T-cell (primary cell): Measurements from ENCODE around the gene RRAGA. TPM values are rescaled to one million over a fixed set of nuclear protein-coding genes. Genes with fewer than 3 reads are reported as not detected.

Source experiments
- ATAC-seq, 4 experiments: fragments of 200-7000 bp in 3 of 4; fragments of 150-1000 bp in 1 of 4; cut with Tn5 transposase; replicated peaks in 1 of 4; 1 replicate in 3 of 4; 2 replicates in 1 of 4; pipeline ENCODE4 v1.10.0; 2021; ENCODE audit warnings: moderate library complexity in 3 of 4, mild to moderate bottlenecking in 2 of 4, moderate number of reproducible peaks in 1 of 4
- CTCF ChIA-PET, 2 donors: fragments of 300-600 bp; sonication (Branson Sonifier 250); formaldehyde crosslinking; loops; one replicate each; lab custom pipeline; 2022; ENCODE audit warnings: antibody characterized with exemption in 2 of 2; lab: Charles Lee
- POLR2A ChIA-PET, 2 donors: fragments of 300-600 bp; sonication (Branson Sonifier 250); formaldehyde crosslinking; loops; one replicate each; lab custom pipeline; 2022; ENCODE audit warnings: antibody characterized with exemption in 2 of 2; lab: Charles Lee
- DNase-seq, 35 experiments: peaks; one replicate each; pipeline versions ENCODE4 v3.0.0 to v3.0.0-alpha.2; 2013 to 2023
- H3K27ac ChIP-seq: one replicate; pipeline ENCODE4 v1.5.1; 2013; ENCODE audit warnings: low read length
- H3K27me3 ChIP-seq, 2 experiments: replicated peaks in 1 of 2; 1 replicate in 1 of 2; 2 replicates in 1 of 2; pipeline versions ENCODE4 v1.6.1 to v1.7.0; 2013; ENCODE audit warnings: low read length in 1 of 2, mixed read lengths in 1 of 2; ENCODE audit not compliant: control insufficient read depth in 2 of 2, insufficient read depth in 2 of 2; ENCODE audit errors: extremely low read depth in 1 of 2
- H3K36me3 ChIP-seq, 2 donors: 1 replicate in 1 of 2; 2 replicates in 1 of 2; pipeline versions ENCODE4 v1.6.1 to v1.7.0; 2013; ENCODE audit warnings: low read length in 1 of 2; ENCODE audit not compliant: control insufficient read depth in 2 of 2, insufficient read depth in 1 of 2; ENCODE audit errors: extremely low read depth in 1 of 2
- H3K4me1 ChIP-seq, 2 experiments: 1 replicate in 1 of 2; 2 replicates in 1 of 2; pipeline versions ENCODE4 v1.6.1 to v1.7.0; 2013; ENCODE audit warnings: low read length in 2 of 2, mixed read lengths in 1 of 2; ENCODE audit not compliant: insufficient read depth in 2 of 2, control insufficient read depth in 1 of 2; ENCODE audit errors: extremely low read depth in 1 of 2
- H3K4me3 ChIP-seq, 2 donors: 1 replicate in 1 of 2; 2 replicates in 1 of 2; pipeline versions ENCODE4 v1.5.1 to v1.7.0; 2013; ENCODE audit warnings: mild to moderate bottlenecking in 2 of 2, low read length in 1 of 2, moderate library complexity in 1 of 2; ENCODE audit not compliant: control insufficient read depth in 1 of 2; ENCODE audit errors: extremely low read depth in 1 of 2
- H3K9me3 ChIP-seq: 2 replicates; pipeline ENCODE4 v1.7.0; 2013
- H3K27ac Mint-ChIP-seq, 2 donors: one replicate each; pipeline ENCODE4 v1.8.0; 2020 to 2021; ENCODE audit warnings: mild to moderate bottlenecking in 2 of 2, mixed read lengths in 2 of 2
- H3K27me3 Mint-ChIP-seq, 2 donors: one replicate each; pipeline ENCODE4 v1.8.0; 2021 to 2022; ENCODE audit warnings: mixed read lengths in 2 of 2
- H3K36me3 Mint-ChIP-seq: one replicate; pipeline ENCODE4 v1.8.0; 2021; ENCODE audit warnings: mixed read lengths
- H3K4me1 Mint-ChIP-seq, 3 donors: one replicate each; pipeline ENCODE4 v1.8.0; 2020 to 2022; ENCODE audit warnings: mixed read lengths in 3 of 3, mild to moderate bottlenecking in 1 of 3
- H3K4me3 Mint-ChIP-seq, 3 donors: one replicate each; pipeline ENCODE4 v1.8.0; 2020 to 2022; ENCODE audit warnings: mild to moderate bottlenecking in 3 of 3, mixed read lengths in 3 of 3, moderate library complexity in 3 of 3
- H3K9me3 Mint-ChIP-seq, 3 donors: one replicate each; pipeline ENCODE4 v1.8.0; 2020 to 2022; ENCODE audit warnings: mixed read lengths in 3 of 3
- WGBS: methylation state at CpG from one replicate; pipeline ENCODE4 v1.1.5; 2013; ENCODE audit warnings: missing lambda C conversion rate; ENCODE audit not compliant: insufficient coverage; 5-methylcytosine and 5-hydroxymethylcytosine counted together
- total RNA-seq, 35 experiments: library from RNA in 6 of 35; stranded (reverse) in 6 of 35; fragments of 120-200 nt in 1 of 35; gene quantifications; one replicate each; pipeline versions ENCODE4 v1.2.1 to v1.2.4 and lab custom pipeline; 2013 to 2026

The RRAGA gene
- total RNA-seq, 5 donors from 2014 or later (not counting 1 experiment from before 2014, with no cell fraction given), result 25.0 to 55.3 (median 42.0) TPM

DNA sequence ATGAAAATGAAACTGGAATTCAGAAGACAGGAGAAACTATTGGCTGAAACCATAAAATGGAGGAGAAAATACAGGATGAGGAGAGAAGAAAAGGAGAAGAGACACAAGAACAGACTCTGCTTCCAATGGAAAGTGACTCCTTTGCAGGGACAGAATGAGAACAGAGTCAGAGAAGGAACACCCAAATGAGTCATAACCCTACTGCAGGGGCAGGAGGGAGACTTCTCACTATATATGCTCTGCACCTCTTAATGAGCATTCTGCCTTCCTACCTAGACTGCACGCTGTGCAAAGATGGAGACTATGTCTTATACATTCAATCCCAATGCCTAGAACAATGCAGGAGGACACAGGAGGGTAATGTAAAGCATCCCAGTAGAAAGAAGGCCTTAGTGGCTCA is 18.3 kb upstream of the RRAGA start:
- H3K27ac ChIP-seq, result no peak overlapping the region
- ChIA-PET CTCF (no interaction called here), POLR2A (no interaction called here)
- H3K9me3 ChIP-seq, result no peaks in the 10 kb centered on the region
- peaks cover 0 to 18% of the 10 kb centered on the region in 2 experiments for H3K27me3 ChIP-seq
- ATAC-seq, result no peak
- no peaks in the 10 kb centered on the region for H3K36me3 ChIP-seq
- H3K4me3 ChIP-seq, result no peak overlapping the region
- H3K4me1 ChIP-seq, result no peaks in the 10 kb centered on the region
- no peak overlapping the region for H3K27ac Mint-ChIP-seq
- H3K36me3 Mint-ChIP-seq, result peaks cover 4% of the 10 kb centered on the region
- peaks cover 6 to 8% of the 10 kb centered on the region in 2 donors for H3K27me3 Mint-ChIP-seq
- no peaks in the 10 kb centered on the region for H3K9me3 Mint-ChIP-seq
- no CpG with 5 or more reads among the region's 1 CpG for WGBS
- H3K4me3 Mint-ChIP-seq, result no peak overlapping the region
- DNase-seq, result no peak
- H3K4me1 Mint-ChIP-seq, result peaks cover 0 to 2% (median 0%) of the 10 kb centered on the region in 3 donors

DNA sequence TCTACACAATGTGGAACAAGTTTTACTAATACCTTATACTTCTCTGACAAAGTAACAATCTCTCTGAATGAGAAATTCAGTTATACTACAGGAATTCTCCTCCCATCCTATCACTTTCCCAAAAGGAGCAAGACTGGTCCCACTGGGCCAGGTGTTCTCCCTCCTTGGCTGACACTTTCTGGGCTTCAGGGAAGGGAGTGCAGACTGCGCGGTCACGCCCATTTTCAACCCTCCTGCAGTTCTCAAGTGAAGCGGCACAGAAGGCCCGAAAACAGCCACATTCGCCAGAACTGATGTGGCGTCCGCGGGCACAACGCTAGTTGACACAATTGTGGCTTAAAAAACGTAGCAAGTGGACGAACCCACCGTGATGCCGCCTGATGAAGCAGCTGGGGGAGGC is 16.8 kb upstream of the RRAGA start:
- Mint-ChIP-seq H3K4me1 (peaks cover 0 to 2% (median 0%) of the 10 kb centered on the region in 3 donors), H3K27me3 (peaks cover 6 to 8% of the 10 kb centered on the region in 2 donors), H3K27ac (no peak overlapping the region), H3K36me3 (peaks cover 4% of the 10 kb centered on the region), H3K9me3 (no peaks in the 10 kb centered on the region), H3K4me3 (no peak overlapping the region)
- ChIA-PET POLR2A (no interaction called here), CTCF (no interaction called here)
- Histone ChIP-seq H3K27ac (no peak overlapping the region), H3K4me3 (no peak overlapping the region), H3K36me3 (no peaks in the 10 kb centered on the region), H3K9me3 (no peaks in the 10 kb centered on the region), H3K27me3 (peaks cover 0 to 14% of the 10 kb centered on the region in 2 experiments), H3K4me1 (no peaks in the 10 kb centered on the region)
- 100% methylated on average over 9 of the region's 14 CpGs for WGBS
- no peak for DNase-seq
- ATAC-seq, result no peak

GRCh38 chr9:19033015-19033414 is 16.2 kb upstream of the RRAGA start, which contains the start of gene SAXO1:
SAXO1 (minus strand) TSS chr9:19033209; CDS start chr9:19032908, 301 bp downstream.
- Mint-ChIP-seq H3K9me3 (no peaks in the 10 kb centered on the region), H3K4me1 (peaks cover 0 to 2% (median 0%) of the 10 kb centered on the region in 3 donors), H3K27me3 (peaks cover 6 to 7% of the 10 kb centered on the region in 2 donors), H3K36me3 (peaks cover 4% of the 10 kb centered on the region), H3K4me3 (no peak within 1 kb of the TSS), H3K27ac (no peak within 1 kb of the TSS)
- ChIA-PET POLR2A (no interaction called here), CTCF (interaction anchor here in 1 of 2 donors (0.5 kb wide), 1 partner anchor 407 kb away, joined by 3 read pairs; no protein-coding TSS in a partner anchor)
- no peak within 1 kb of the TSS for H3K27ac ChIP-seq
- H3K4me3 ChIP-seq, result no peak within 1 kb of the TSS
- H3K4me1 ChIP-seq, result no peaks in the 10 kb centered on the region
- 92% methylated on average over 19 of the region's 20 CpGs for WGBS
- ATAC-seq, result no peak
- no peak for DNase-seq
- H3K9me3 ChIP-seq, result no peaks in the 10 kb centered on the region
- peaks cover 0 to 12% of the 10 kb centered on the region in 2 experiments for H3K27me3 ChIP-seq
- no peaks in the 10 kb centered on the region for H3K36me3 ChIP-seq

- H3K36me3 Mint-ChIP-seq, result peaks cover 4% of the 10 kb centered on the region
- H3K27ac ChIP-seq, result no peak overlapping the region
- H3K27ac Mint-ChIP-seq, result no peak overlapping the region
- no peaks in the 10 kb centered on the region for H3K9me3 Mint-ChIP-seq
- CTCF ChIA-PET, result interaction anchor here (0.6 to 0.7 kb wide), 2 partner anchors 58 to 949 kb away, joined by 3 read pairs; no protein-coding TSS in a partner anchor
- POLR2A ChIA-PET, result no interaction called here
- ATAC-seq (no peak), DNase-seq (no peak)
- no peaks in the 10 kb centered on the region for H3K27me3 Mint-ChIP-seq
- H3K4me1 Mint-ChIP-seq, result peaks cover 0 to 6% (median 0%) of the 10 kb centered on the region in 3 donors
- no peaks in the 10 kb centered on the region for H3K9me3 ChIP-seq
- no peaks in the 10 kb centered on the region for H3K36me3 ChIP-seq
- no peak overlapping the region for H3K4me3 ChIP-seq
- H3K27me3 ChIP-seq, result peaks cover 0 to 7% of the 10 kb centered on the region in 2 experiments
- 95% methylated on average over 4 of the region's 5 CpGs for WGBS
- H3K4me1 ChIP-seq, result no peaks in the 10 kb centered on the region
- no peak overlapping the region for H3K4me3 Mint-ChIP-seq
Measured at GRCh38 chr9:19036611-19037010, 12.6 kb upstream of the RRAGA start.

DNA sequence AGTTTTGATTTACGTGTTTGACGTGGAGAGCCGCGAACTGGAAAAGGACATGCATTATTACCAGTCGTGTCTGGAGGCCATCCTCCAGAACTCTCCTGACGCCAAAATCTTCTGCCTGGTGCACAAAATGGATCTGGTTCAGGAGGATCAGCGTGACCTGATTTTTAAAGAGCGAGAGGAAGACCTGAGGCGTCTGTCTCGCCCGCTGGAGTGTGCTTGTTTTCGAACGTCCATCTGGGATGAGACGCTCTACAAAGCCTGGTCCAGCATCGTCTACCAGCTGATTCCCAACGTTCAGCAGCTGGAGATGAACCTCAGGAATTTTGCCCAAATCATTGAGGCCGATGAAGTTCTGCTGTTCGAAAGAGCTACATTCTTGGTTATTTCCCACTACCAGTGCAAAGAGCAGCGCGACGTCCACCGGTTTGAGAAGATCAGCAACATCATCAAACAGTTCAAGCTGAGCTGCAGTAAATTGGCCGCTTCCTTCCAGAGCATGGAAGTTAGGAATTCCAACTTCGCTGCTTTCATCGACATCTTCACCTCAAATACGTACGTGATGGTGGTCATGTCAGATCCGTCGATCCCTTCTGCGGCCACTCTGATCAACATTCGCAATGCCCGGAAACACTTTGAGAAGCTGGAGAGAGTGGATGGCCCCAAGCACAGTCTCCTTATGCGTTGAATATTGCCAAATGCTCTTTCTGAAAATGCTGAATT is 850 bp downstream of the RRAGA start:
- no peaks in the 10 kb centered on the region for H3K36me3 ChIP-seq
- Mint-ChIP-seq H3K27ac (peak overlapping the region; percentile 84 to 93), H3K4me1 (peaks cover 35 to 54% (median 43%) of the 10 kb centered on the region in 3 donors), H3K36me3 (peaks cover 17% of the 10 kb centered on the region), H3K4me3 (peak overlapping the region; percentile 91 to 96 (median 94)), H3K27me3 (no peaks in the 10 kb centered on the region), H3K9me3 (no peaks in the 10 kb centered on the region)
- 8% methylated on average over 32 of the region's 33 CpGs for WGBS
- DNase-seq (peak in 4 of 35 experiments; percentile 7 to 36 (median 13)), ATAC-seq (peak in 1 of 4 experiments; percentile 4)
- peak overlapping the region; percentile 96 for H3K27ac ChIP-seq
- POLR2A ChIA-PET, result interaction anchor here (0.6 to 0.9 kb wide), 4 partner anchors 36 to 1464 kb away, joined by 3 to 6 read pairs (median 4); no protein-coding TSS in a partner anchor
- no peaks in the 10 kb centered on the region for H3K27me3 ChIP-seq
- H3K4me1 ChIP-seq, result peaks cover 19 to 35% of the 10 kb centered on the region in 2 experiments
- H3K4me3 ChIP-seq, result peak overlapping the region; percentile 90 to 95
- CTCF ChIA-PET, result interaction anchor here (0.8 to 1.3 kb wide), 4 partner anchors 22 to 121 kb away, joined by 3 to 4 read pairs (median 4); no protein-coding TSS in a partner anchor
- no peaks in the 10 kb centered on the region for H3K9me3 ChIP-seq
